ENCODE data around the gene STXBP4. TPM values are rescaled to one million over a fixed set of nuclear protein-coding genes. Genes with fewer than 3 reads are reported as not detected.

STXBP4 gene
- 9.4 and 21.8 TPM in 2 replicates for total RNA-seq (2014; rRNA removed; shearing (Covaris generic))
- 12.6 and 13.4 TPM in 2 replicates for total RNA-seq (2022)
- percentile 62 among the genes with signal in this experiment for Bru-seq, nascent RNA
- percentile 53 among the genes with signal in this experiment for BruChase-seq, experiment 1, labeled RNA remaining after a 6-hour chase
- percentile 57 among the genes with signal in this experiment for BruChase-seq, experiment 2, labeled RNA remaining after a 2-hour chase
- long read RNA-seq, full-length matches to known transcripts, result 1 of 15 reads
- long read RNA-seq, partial matches to known transcripts, result 6 of 15 reads
- long read RNA-seq, other reads (novel, unspliced or antisense), result 8 of 15 reads

- DNase-seq (ENCODE audit: low spot score), result peak; percentile 98
- Histone ChIP-seq H3K79me2 (ENCODE audit: insufficient read depth, low read depth, low read length) (peaks cover 45% of the 10 kb centered on the region), H3K36me3 (ENCODE audit: insufficient read depth, low read length) (peaks cover 27% of the 10 kb centered on the region), H3K4me1 (ENCODE audit: insufficient read depth, low read length, poor library complexity, severe bottlenecking) (peaks cover 23% of the 10 kb centered on the region), H3K4me2 (ENCODE audit: low read length) (peak within 1 kb of the TSS; percentile 89), H3K27ac (ENCODE audit: low read depth, low read length, poor library complexity, severe bottlenecking) (peak within 1 kb of the TSS; percentile 54), H4K20me1 (ENCODE audit: insufficient read depth, low read length) (no peaks in the 10 kb centered on the region), H3K9me3 (ENCODE audit: low read length) (no peaks in the 10 kb centered on the region), H3K4me3 (ENCODE audit: low read depth, low read length, poor library complexity, severe bottlenecking) (peak within 1 kb of the TSS; percentile 93), H3K9me2 (ENCODE audit: insufficient read depth, low read length) (no peaks in the 10 kb centered on the region; the same call in 1 of the 2 replicates), H2AFZ (ENCODE audit: low read length) (peak within 1 kb of the TSS; percentile 90)
- TF ChIP-seq CTCF (conservative IDR thresholded peaks at IDR 0.05; ENCODE audit: low read length) (peak; percentile 59; the same call in 1 of the 2 replicates), EZH2phosphoT487 (IDR thresholded peaks at IDR 0.05; ENCODE audit: borderline replicate concordance, low read depth, low read length) (no peak)
- intact Hi-C loops (cut with micrococcal nuclease; ENCODE audit: unreplicated experiment), result loop anchor here (5.0 kb wide), 2 partner anchors 199 to 769 kb away; no protein-coding TSS in a partner anchor
- ChIA-PET CTCF (ENCODE audit: unreplicated experiment) (no interaction called here), POLR2A (interaction anchor here (0.6 to 2.0 kb wide), 2 partner anchors 11 to 517 kb away, joined by 4 to 7 read pairs; no protein-coding TSS in a partner anchor)
- no TSS peak for BruUV-seq (replicated peaks)
Measured at GRCh38 chr17:54968262-54968987, at the start of gene STXBP4, which contains the start of gene COX11. Gene STXBP4, plus strand, starts transcription at chr17:54968765. Its CDS starts 17,455 bp downstream, at chr17:54986220. Gene COX11, minus strand, starts transcription at chr17:54968654. Its CDS starts 8 bp downstream, at chr17:54968646.

GRCh38 chr17:54919425-54919824, 49.1 kb upstream of the STXBP4 start:
- BruUV-seq (replicated peaks), result no TSS peak
- intact Hi-C loops (cut with micrococcal nuclease; ENCODE audit: unreplicated experiment), result no loop called here
- no peak for TF ChIP-seq CTCF (conservative IDR thresholded peaks at IDR 0.05; ENCODE audit: low read length)
- no peak overlapping the region for H3K27ac ChIP-seq (ENCODE audit: low read depth, low read length, poor library complexity, severe bottlenecking)
- no peak overlapping the region for H3K4me3 ChIP-seq (ENCODE audit: low read depth, low read length, poor library complexity, severe bottlenecking)
- no peak overlapping the region for H2AFZ ChIP-seq (ENCODE audit: low read length)
- H3K79me2 ChIP-seq (ENCODE audit: insufficient read depth, low read depth, low read length), result no peaks in the 10 kb centered on the region
- no peak overlapping the region for H3K4me2 ChIP-seq (ENCODE audit: low read length)
- H4K20me1 ChIP-seq (ENCODE audit: insufficient read depth, low read length), result no peaks in the 10 kb centered on the region
- ChIA-PET POLR2A (no interaction called here), CTCF (ENCODE audit: unreplicated experiment) (no interaction called here)
- no peaks in the 10 kb centered on the region for H3K36me3 ChIP-seq (ENCODE audit: insufficient read depth, low read length)
- H3K4me1 ChIP-seq (ENCODE audit: insufficient read depth, low read length, poor library complexity, severe bottlenecking), result no peaks in the 10 kb centered on the region
- no peaks in the 10 kb centered on the region for H3K9me2 ChIP-seq (ENCODE audit: insufficient read depth, low read length)
- no peak for DNase-seq (ENCODE audit: low spot score)
- H3K9me3 ChIP-seq (ENCODE audit: low read length), result 0 out of 2 replicates have a peak, but pooled peaks cover 4% of the 10 kb centered on the region

Measured in OCI-LY7 (cell line).